DMS53 treated with DMSO at 0.1 percent for 48 hours (cell line): ENCODE results near the gene CRACR2A.

ENCODE experiments used
- DNase-seq: peaks from one replicate; lab custom pipeline; 2025; ENCODE audit not compliant: unreplicated experiment; lab: John Stamatoyannopoulos, UW

Gene CRACR2A

DNA sequence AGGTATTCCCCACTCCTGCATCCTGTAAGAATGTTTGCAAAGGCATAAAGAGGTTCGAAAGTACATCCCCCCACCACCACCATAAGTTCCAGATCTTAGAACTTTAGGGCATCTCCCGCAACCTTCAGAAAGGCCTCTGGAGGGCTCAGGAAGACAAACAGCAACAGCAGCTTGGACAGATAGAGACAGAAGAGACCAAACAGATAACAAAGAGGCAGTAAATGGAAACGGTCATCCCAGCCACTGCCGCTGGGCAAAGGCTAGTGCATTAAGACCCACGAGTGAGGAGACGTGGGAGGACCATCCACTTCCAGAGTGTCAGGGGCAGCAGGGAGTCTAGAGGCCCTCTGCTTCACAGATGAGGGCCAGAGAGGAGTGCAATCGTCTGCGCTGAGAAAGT, 124.3 kb downstream of the CRACR2A start:
- no peak for DNase-seq

DNA sequence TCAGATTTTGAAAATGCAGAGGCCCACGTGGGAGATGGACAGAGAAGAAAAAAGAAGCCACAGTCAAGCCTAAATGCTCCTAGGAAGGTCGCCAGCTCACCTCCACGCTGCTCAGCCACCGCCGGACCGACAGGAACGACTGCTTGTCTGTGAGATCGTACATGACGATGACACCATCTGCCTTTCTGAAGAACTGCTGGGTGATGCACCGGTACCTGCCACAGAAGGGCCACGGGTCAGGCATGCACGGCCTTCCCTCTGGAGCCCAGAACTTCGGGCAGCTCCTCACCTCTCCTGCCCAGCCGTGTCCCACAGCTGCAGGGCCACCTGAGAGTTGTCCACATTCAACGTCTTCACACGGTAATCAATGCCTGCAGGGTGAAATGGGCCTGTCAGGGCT, 125.6 kb downstream of the CRACR2A start:
- no peak for DNase-seq

DNA sequence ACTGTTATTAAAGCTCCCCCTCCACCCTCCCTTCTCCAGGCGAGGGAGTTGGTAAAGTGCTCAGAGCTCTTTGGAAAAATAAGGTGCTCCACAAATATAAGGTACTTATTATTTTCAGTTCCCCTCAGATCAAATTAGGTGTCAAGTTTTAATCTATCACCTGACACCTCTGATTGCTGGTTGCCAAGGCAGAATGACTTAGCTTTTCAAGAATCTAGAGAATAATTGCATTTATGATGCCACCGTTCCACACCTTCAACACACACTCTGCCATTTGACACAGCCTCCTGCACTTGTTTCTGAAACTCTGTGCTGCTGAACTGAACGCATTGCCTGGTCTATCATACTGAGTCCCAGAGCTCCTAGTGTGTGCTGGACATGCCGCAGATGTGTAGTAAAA, 128.6 kb downstream of the CRACR2A start:
- no peak for DNase-seq

DNA sequence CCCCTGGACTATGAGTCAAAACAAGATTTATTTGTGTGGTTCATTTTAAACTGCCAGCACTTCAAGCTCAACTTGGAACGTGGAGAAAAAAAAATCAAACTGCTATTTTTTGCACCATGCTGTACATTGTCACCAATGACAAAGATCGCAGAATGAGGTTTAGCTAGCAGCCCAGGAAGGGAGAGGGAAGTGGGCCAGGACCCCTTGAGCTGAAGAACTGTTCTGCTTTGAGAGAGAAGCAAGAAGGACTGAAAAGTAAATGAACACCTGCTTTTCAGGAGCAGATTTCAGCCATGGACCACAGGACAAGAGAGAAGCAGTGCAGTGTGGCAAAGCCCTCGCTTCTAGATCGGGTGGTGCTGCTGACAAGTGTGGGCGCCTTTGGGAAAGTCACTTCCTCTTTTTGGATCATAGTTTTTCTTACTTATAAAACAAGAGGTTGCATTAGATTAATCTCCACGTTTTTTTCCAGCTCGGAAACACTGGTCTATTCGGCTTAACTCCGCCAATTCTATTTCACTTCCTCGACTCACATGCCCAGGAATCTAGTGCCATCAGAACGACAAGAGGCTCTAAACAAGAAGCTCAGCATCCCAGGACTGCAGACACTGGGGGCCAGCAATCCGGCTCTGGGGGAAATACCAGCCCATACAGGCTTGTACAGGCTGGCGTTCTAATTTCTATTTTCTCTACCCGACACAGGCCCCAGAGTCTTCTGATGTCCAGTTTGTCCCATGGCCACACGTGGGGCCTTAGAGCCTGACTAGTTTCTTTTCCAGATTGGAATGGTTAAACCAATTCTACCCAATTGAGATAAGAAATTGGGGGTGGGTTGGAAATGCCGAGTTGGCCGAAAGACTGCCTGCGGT, 129.9 kb downstream of the CRACR2A start:
- DNase-seq = no peak

DNA sequence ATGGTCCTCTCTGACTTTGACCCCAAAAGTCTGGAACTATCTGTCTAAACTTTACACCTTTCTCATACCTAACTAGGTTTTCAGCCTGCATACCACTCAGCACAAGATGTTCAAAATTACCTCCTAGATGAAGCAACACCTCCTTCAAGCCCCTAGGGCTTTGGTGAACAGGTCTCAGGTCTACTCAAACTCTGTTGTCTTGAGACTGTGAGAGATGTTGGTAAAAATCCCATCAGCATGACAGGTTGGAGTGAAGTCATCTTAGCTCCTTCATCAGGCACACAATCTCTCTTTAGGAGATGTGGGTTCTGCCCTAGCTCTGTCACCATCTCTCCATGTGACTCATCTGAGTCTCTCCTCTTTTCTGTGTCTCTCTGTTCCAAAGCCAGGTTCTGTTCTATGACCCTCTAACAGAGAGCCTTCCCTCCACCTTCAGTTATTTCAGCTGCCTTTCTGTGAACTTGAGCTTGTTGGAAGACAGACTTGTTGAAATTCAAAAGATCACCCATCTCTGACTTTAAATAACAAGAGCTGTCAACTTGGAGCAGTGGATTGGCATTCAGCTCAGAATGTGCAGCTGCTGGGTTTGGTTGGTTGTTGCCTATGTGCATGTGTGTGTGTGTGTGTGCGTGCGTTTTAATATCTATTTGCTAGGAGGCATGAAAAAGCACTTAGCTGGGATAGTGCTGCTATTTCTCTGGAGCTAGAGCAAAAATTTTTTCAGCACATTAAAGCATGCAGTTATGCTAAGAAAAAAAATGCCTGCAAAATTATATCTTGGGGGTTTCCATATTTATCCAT, 130.7 kb downstream of the CRACR2A start:
- DNase-seq = no peak

DNA sequence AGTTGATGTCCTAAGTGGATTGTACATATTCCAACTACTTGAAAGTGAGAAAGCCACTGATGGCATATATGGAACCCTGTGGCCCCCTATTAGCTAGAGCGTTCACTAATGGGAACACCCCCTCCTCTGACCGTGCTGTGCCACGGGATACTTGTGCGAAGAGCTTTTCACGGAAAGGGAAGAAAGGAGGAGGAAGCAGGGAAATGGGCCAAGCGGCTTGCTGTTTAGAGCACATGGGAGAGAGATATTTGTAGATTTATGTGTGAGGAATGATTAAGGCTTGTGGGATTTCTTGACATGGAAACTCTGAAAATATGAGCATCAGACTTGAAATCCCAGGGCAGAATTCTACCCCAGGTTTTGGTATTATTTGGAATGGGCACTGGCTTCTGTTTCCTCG, 132.1 kb downstream of the CRACR2A start:
- no peak for DNase-seq

DNA sequence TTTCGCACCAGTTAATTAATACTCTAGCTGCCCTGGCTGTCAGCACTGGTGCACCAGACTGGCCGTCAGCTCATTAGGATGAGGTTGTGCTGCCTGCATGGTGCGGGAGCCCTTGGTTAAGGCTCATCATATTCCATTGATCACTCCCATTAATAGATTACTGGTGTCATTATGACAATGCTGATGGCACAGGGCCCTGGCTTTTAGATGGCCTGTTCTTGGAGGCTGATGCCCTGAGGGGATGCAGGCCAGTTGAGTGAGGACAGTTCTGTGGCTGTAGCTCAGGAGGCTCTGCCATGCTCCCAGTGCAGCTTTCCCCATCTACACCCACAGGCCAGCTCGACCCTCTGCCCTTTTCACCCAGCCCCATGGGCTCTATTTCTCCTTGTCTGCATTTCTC, 135.3 kb downstream of the CRACR2A start:
- no peak for DNase-seq

DNA sequence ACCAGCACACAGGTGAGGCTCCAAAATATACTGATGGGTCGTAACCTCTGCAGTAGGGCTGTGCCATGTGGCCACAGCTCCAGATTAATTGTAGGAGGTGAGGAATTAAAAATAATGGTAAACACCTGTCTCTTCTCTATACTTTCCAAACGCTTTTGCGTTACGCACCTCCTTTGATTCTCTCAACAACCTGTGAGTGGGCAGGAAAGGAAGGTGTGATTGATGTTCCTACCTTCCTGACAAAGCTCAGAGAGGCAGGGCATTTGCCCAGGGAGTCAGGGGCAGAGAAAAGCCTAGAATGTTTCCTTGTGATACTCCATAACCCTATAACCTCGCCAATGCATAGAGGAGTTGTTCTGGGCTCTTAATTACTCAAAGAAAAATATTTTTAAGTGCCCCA, 137.0 kb downstream of the CRACR2A start:
- no peak for DNase-seq

DNA sequence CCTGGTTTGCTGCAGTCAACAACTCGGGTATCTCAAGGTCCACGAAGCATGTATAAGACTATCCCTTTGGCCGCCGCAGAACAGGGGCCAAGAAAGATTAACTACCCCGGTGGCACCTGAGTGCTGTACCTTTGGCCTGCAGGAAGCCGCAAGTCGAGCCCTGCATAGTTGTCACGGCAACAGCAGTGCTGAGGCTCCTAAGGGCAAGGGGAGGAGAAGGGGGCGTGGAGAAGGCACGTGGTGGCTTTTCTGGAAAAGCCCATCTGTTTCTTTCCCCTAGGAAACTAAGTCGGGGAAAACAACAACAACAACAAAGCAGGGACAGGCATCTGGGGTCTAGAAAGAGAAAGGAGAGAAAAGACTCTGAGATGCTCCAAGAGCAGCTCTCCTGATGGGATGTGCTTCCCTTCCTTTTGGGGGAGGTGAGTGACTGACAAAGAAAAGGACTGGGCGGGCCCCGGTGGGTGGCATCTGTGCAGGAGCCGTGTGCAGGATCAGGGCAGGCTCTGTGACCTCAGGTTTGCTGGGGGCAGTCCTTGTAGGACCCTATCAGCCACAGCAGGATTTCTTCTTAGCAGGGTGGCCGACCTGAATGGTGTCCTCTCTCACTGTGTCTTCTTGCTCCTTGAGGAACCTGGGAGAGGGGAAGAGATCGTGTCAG, 138.0 kb downstream of the CRACR2A start:
- no peak for DNase-seq

DNA sequence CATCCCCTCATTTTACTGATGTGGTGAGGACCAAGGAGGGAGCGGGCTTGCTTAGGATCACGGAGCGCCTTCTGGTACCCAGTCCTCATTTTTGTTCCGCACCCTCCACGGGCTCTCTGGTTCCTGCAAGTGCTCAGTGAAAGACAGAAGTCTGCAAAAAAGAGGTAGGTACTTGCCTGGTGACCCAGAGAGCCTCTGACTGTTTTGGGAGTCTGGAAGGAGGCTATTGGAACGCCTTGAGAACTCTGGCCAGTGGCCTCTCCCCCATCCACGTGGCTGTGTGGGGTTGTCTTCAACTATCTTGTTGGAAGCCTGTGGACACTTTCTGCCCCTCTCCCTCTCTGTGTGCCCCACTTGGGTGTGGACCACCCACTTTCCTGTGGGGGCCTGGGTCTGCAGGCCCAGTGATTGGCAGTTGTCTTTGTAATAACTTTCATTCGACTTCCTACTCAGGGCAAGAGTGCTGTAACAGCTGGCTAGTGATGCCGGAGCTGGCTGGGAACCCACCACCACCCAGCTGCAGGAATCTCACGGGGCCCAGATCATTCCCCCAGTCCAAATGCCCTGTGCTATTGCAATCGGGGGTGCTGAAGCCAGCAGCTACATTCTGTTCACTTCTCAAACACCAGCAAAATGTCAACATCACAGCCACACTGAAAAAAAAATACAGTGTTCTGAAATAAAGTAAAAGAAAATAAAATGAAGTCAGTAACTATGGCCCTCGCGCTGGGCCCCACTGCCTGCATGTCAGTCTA, 139.1 kb downstream of the CRACR2A start:
- DNase-seq = no peak

DNA sequence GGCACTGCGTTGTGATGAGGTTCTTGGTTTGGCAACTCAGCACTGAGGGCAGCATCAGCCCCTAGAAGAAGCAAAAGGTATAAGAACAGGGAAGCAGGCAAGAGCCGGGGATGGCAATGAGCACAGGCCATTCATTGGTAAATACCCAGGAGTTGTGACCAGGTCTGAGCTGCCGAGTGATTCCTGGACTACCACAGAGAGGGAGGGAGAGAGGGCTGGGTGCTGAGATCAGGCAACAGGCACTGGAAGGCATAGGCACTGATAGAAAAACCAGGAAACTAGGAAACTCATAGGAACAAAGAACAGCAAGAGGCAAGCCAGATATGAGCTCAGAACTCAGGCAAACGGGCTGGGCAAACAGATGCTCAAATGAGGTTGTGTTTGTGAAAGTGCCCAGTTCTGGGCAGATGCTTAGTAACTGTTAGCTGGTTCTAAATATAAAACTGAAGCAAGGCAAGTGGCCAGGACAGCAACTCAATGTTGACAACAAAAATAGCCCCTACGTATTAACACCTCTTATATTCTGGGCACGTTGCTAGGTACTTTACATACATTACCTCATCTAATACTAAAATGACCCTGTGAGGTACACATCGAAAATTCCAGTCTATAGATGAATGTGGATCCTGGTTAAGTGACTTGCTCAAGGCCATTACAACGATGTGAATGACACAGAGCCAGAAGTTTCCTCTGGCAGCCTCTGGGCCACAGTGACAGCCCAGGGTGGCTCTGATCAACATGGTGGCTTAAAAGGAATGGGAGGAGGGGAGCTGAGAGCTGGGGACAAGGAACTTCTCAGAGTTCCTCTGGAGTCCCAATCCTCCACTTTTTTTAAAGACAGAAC, 140.8 kb downstream of the CRACR2A start:
- DNase-seq = peak; percentile 59

DNA sequence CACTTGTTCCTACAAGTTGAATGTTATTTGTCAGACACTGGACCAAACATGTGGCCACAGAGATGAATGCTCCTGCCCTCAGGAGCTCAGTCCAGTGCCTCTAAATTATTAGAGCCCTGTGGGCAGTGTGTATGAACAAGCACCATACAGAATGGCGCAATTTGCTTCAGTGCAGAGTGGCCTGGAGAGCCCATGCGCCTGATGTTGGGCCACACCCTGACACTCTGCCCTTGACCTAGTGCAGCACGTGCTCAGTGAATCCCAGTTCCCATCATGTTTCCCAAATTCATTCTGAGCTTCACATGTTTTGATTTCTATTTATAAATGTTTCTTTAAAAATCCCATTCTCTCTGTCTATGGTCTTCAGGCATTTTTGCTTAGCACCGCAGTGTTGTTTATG, 145.1 kb downstream of the CRACR2A start:
- no peak for DNase-seq

DNA sequence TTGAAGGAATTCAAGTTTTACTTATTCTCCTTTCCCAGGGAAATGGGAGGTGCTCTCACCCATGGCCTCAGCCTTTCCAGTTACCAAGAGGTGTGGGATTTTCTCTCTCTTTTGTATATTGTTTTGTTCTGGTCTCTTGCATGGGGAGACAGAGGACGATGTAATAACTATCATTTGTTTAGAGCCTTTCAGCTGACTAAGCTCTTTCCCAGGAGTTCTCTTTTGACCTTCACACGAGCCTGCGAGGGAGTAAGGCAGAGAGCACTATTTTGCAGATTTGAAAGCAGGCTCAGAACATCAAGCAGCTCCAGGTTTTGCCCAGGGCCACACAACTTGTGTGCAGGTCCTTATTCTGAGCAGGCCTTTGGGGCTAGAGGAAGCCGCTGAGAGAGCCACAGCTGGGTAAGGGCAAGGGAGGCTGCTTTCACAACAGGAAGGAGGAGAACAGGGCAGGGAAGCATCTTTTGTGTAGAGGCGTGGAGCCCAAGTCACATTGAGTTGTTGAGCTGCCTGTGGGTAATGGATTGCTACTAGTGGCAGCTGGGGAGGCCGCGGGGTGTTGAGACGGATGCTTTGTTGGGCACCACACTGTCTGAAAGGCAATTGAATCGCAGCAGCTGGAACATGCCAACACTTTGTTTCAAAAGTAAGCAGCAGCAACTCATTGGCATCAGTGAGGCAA, 145.7 kb downstream of the CRACR2A start:
- no peak for DNase-seq

DNA sequence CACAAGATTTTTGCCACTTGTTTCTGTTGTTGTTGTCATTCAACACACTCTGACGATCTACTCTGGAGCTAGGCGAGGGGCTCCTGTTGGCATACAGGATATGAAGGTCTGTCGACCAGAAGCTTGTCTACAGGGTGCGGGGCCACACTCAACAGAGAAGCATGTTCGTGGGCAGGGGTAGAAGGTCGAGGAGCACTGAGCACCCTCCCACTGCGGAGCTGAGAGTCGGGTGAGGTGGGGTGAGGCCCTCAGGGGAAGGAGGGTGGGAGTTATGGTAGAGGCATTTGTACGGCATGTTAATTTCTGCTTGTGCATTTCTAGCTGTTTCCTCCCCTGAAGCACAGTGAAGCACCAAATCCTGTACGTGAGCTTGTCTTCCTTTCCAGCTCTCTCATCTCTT, 146.8 kb downstream of the CRACR2A start:
- no peak for DNase-seq

DNA sequence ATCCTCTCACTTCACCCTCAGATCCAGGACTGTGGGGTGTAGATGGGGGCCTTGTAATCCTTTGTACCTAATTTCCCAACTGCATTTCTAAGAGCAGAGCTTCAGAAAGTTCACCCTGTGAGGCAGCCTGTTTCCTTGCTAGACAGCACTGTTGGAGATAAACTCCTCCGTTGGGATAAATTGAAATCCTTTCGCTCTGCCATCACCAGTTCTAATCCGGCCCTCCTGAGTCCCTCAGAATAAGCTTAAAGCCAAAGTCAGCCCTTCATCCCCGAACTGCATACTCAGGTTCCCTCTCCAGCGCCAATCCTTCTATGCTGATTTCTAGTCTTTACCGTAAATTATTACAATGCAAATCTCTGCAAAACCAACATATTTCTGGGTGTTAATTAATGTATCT, 147.2 kb downstream of the CRACR2A start:
- DNase-seq = no peak

DNA sequence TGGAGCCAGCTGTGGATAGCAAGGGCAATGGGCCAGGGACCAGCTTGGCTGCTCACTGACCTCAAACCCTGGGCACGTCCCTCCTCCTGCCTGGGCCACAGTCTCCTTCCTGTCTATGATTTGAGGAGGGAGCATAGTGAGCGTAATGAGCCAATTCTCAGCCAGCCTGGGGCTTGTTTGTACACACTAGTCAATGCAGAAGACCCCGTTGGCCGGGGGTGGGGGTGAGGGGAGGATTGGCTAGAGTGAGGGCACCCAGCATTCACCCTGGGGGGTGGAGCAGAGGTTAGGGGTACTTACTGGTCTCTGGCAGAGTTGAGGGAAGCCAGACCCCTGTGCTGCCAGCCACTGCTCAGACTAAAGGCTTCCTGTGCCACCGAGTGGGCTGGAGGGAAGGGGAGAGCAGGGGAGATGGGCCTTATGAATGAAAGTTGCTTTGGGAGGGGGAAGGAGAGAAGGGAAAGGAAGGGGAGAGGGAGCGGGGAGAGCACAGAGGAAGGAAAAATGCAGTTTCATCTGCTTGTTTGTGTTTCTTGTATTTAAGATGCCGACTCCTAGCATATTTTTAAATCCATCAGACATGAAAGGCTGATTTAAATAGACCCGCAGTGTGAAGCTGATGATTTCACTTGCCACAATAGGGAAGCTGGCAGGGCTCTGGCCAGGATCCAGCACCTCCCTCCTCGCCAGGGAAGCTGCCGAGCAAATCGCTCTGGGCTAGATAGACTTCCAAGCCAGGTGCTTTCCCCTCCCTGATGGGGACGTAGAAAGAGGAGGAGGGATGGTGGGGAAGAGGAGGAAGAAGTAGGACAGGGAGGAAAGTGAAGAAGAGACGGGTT, 147.9 kb downstream of the CRACR2A start:
- DNase-seq = peak; percentile 97

DNA sequence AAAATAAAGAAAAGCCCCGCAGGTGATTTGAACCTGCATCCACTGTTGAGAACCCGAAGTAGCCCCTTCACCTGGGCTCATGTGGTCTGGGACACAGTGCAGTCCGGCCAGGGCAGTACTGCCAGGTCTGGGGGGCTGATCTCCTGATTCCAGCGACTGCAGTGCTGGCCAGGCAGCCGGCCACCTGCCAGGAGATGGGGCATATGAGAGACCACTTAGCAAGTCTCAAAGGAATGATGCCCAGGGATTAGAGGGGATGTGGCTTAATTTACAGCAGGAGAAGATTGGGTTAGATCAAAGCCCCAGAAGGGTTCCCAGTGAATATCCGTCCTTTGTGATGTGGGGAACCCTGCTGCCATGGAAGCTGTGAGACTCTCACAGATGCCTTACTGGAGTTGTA, 148.6 kb downstream of the CRACR2A start:
- no peak for DNase-seq

DNA sequence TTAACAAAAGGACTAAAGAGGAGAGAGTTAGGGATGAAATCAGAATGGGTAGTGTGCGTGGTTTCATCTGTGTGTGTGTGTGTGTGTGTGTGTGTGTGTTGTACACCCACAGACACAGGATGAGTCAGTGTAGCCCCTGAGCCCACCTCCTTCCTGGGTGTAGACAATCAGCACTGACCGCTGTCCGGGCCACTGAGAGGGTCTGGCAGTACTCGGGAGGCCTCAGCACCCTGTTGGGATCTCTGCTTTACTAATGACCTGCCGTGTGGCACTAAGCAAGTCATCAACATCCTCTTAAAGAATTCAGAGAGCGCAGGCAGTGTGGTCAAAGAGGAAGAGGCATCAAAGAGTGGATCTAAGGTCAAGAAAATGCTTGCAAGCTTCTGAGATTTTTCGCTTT, 149.3 kb downstream of the CRACR2A start:
- DNase-seq = no peak

DNA sequence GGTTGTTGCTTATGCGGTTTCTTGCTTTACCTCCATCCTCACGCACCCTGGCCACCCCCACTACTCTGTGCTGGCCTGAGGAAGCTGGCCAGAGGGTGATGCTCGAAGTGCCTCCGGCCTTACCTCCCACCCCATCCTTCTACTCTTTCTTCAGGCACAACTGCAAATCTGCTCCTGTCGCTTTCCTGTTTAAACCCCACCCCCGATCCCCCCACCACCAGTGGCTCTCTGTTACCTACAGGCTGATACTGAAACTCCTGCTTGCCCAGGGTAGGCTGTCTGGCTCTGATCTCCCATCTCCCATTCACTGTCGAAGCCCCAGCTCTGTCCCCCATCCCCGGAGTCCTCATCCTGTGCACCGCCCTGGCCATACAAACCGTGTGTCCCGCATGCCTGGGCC, 150.4 kb downstream of the CRACR2A start:
- DNase-seq = no peak
